HG02763 (cell line): ENCODE data around the gene MAN2A1.
"Not testable (repeated sequence)": the region's sequence is repeated elsewhere in the genome, so short reads cannot be mapped to it uniquely, and the experiment has no call there.

Source experiments
- ATAC-seq: cut with Tn5 transposase; IDR thresholded peaks from one replicate; pipeline ENCODE4 v1.9.1; 2021; ENCODE audit warnings: mild to moderate bottlenecking, moderate library complexity; ENCODE audit not compliant: unreplicated experiment

The MAN2A1 gene

DNA sequence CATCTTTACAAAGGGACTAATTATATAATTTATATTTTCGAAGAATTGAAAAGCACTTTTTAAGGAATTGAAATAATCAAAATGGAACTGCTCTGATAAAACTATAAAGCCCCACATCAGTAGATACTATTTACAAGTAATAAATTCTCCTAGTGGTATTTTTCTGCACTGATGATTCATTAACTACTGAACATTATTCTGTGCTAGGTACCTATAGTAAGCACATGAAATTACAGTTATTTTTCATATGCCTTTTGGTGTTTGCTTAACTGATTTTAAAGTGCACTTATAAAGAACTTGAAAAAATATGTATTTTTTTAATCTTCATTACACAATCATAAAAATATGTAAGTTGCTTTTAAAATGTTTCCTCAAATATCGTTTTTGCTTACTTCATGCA lies 123.0 kb downstream of the MAN2A1 start:
- ATAC-seq = no peak

DNA sequence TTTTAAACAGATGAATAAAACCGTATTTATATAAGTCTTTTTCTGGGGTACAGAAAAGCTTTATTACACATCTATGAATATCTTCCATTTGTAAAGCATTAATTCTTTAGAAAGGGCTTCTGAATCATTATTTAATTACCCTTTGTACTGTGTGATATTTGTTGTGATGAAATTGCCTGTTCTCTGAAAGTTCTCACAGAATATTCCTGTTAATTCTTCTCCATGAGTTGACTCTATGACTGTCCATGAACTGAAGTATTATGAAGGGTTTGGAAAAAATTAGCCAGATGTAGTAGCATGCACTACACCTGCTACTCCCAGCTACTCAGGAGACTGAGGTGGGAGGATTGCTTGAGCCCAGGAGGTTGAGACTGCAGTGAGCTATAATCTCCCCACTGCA lies 127.0 kb downstream of the MAN2A1 start:
- no peak for ATAC-seq

- no peak for ATAC-seq
Measured at GRCh38 chr5:109819878-109820277, 130.2 kb downstream of the MAN2A1 start.

GRCh38 chr5:109823597-109823996 lies 133.9 kb downstream of the MAN2A1 start:
- ATAC-seq = no peak

GRCh38 chr5:109825450-109825849 lies 135.7 kb downstream of the MAN2A1 start:
- no peak for ATAC-seq

DNA sequence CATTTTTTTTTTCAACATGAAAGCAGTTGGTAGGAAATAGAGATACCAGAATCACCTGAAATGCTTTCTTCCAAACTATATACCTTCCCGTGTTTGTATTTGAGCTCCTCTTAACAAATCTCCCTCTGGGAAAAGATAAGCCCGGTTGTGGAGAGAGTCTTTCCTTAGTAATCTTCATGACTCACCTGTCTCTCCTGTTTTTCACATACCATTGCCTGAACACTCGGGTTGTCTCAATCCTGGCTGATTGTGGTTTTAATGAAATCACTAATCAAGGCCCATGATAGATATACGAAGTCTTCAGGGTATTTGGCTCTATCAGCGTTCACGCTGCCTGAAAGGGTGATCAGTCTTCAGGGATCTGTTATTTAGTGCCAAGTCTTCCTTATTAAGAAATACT lies 136.7 kb downstream of the MAN2A1 start:
- no peak for ATAC-seq

- ATAC-seq = no peak
Measured at GRCh38 chr5:109829331-109829730, 139.6 kb downstream of the MAN2A1 start.

GRCh38 chr5:109830955-109831502 lies 141.3 kb downstream of the MAN2A1 start:
- no peak for ATAC-seq

DNA sequence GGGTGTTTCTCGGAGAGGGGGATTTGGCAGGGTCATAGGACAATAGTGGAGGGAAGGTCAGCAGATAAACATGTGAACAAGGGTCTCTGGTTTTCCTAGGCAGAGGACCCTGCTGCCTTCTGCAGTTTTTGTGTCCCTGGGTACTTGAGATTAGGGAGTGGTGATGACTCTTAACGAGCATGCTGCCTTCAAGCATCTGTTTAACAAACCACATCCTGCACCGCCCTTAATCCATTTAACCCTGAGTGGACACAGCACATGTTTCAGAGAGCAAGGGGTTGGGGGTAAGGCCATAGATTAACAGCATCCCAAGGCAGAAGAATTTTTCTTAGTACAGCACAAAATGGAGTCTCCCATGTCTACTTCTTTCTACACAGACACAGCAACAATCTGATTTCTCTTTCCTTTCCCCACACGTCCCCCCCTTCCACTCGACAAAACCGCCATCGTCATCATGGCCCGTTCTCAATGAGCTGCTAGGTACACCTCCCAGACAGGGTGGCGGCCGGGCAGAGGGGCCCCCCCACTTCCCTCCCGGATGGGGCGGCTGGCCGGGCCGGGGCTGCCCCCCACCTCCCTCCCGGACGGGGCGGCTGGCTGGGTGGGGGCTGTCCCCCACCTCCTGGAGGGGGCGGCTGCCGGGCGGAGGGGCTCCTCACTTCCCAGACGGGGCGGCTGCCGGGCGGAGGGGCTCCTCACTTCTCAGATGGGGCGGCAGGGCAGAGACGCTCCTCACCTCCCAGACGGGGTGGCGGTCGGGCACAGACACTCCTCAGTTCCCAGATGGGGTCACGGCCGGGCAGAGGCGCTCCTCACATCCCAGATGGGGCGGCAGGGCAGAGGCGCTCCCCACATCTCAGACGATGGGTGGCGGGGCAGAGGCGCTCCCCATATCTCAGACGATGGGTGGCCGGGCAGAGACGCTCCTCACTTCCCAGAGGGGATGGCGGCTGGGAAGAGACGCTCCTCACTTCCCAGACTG lies 142.8 kb downstream of the MAN2A1 start:
- ATAC-seq = not testable (repeated sequence)

GRCh38 chr5:109833946-109834345 lies 144.2 kb downstream of the MAN2A1 start:
- ATAC-seq = no peak

- no peak for ATAC-seq
Measured at GRCh38 chr5:109836280-109836679, 146.6 kb downstream of the MAN2A1 start.

DNA sequence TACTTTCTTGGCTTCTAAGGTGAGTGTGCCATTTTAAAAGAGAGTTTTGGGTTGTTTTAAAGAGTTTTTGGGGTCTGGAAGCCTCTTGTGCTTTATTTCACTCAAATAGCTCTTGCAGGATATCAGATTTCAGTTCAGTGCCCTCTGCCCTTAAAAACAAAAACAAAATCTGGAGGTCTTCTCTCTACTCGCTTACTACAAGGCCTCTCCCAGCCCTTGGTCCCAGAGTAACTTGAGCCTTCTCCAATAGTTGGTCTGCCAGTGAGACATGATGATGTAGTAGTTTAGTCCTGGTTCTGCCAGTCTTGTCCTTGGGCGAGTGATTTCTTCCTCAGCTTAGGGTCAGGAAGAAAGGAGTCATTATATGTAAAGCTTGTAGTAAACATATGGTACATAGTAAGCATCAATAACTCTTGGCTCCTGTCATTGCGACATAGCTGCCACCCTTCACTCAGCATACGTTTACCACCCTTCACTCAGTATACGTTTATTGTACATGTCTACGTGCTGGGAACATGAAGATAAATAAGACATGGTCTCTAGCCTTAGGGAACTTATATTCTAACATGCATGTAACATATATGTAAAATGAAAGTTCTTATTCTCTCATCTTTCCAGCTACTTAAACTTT lies 147.6 kb downstream of the MAN2A1 start:
- no peak for ATAC-seq

- no peak for ATAC-seq
Measured at GRCh38 chr5:109838157-109838556, 148.4 kb downstream of the MAN2A1 start.

DNA sequence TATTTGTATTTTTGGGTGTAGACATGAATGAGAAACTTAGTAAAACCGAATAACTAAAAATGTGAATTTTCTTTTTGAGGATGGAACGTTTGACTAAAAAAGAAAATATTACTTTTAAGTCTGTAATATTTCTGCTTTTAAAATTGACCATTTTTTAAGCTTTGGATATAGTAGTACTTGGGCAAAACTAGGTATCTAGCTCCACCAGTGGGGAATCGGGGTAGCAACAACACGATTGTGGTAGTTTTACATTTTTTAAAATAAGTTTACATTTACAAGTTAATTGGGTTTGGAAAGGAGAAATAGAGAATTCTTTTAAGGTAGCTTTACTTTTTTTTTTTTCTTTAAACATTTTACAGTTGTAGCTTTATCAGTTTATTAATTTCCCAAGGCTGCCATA lies 154.4 kb downstream of the MAN2A1 start:
- no peak for ATAC-seq

GRCh38 chr5:109844695-109845094 lies 155.0 kb downstream of the MAN2A1 start:
- ATAC-seq = no peak

DNA sequence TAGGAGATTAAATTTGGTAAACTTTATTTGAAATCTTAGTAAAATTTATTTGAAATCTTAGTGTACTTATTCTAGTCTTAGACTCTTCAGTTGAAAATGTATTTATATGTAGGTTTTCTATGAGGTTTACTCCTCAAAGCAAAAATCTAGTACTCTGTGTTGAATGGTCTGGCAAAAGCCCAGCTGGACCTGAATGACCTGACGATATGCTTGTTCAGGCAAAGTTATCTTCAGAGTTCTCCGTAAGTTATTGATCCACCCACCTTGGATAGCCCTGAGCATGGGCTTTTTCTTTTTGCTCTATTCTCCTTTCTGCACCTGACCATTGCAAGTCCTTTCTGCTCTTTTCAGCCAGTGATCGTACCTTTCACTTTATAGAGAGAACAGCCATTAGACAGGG lies 158.4 kb downstream of the MAN2A1 start:
- ATAC-seq = no peak

DNA sequence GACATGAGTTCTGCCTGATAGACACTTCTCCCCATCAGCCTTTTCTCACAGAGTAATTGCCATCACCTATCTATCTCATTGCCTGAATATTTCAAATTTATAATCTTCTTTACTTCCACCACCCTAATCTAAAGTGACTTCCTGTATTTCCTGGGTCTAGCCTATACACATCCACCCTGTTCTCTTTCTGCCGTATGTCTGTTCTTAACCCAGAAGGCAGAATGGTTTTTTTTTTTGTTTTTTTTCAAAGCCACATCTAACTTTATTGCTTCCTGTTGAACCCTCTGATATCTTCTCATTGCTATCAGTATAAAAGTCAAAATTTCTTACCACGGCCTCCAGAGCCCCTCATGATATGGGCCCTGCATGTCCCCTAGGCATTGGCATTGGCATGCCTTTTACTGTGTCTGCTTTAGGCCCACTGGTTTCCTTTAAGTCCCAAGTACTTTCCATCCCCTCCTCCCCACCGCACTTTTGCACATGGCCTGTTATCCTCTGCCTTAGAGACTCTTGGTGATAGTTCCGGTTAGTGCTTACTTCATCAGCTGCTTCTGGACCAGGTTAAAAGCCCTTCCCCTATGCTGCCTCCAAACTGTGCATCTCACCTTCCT lies 159.9 kb downstream of the MAN2A1 start:
- no peak for ATAC-seq

DNA sequence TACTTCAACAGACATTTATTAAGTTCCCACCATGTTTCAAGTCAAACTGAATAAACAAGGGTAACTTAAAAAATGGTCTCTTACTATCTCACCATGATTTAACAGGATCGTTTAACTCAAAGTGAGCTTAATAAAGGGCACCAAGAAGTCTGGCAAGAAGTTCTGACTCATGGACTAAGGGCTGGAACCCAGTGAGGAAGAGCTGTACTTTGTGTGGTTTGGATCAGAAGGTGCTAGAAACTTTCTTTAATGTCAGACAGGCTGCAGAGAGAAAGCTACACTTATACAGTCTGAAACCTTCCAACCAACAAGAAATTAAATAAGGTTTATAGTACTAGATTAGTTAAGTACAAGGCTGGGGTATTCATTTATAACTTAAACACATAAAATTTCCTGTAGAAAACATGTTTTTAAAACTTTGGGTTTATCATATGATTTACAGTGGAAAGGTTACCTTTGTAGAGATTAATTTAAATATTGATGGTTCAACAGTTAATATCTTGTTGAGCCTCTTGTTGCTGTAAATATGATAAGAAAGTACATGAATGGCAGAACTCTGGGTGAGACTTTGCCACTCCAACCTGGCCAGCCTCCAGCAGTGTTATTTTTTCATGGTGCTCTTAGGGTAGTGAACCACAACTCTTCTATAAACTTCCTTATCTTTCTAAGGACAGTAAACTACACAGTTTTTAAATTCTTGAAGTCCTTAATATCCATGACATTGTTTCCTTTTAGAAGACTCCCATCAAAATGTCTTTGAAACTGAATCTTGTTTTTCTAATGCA lies 162.8 kb downstream of the MAN2A1 start:
- ATAC-seq = no peak

DNA sequence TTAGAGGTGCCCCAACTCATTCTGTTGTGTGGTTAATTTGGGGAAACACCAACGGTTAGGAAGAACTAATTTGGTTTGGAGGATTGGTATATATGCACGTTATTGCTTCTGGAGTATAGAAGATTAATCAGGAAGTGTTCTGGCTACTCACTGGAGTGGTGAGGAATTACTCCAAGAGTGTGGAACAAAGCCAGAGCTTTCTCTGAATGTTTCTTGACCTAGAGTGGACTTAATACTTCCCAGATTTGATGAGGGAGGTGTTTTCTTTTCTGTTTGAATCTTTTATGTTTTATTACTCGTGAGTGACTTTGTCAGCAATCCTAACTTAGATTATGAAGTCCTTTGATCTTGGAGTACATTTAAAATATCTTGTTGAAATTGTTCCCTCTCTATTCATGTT lies 163.7 kb downstream of the MAN2A1 start:
- no peak for ATAC-seq

- no peak for ATAC-seq
Measured at GRCh38 chr5:109855056-109855455, 165.3 kb downstream of the MAN2A1 start.
